Activated CD4-positive, alpha-beta T cell treated with anti-CD3 and anti-CD28 coated beads for 24 hours (primary cell): ENCODE measurements around the gene XIRP2.
"Not testable (repeated sequence)": the region's sequence is repeated elsewhere in the genome, so short reads cannot be mapped to it uniquely, and the experiment has no call there.

Experiments
- DNase-seq, 2 donors: peaks; one replicate each; pipeline ENCODE4 v3.0.0-alpha.2; 2020; ENCODE audit warnings: low read depth in 2 of 2

The XIRP2 gene

GRCh38 chr2:167196461-167197252, 308.4 kb downstream of the XIRP2 start:
- DNase-seq, result no peak

- DNase-seq, result no peak
Measured at GRCh38 chr2:167198009-167198408, 309.7 kb downstream of the XIRP2 start.

GRCh38 chr2:167198576-167198975, 310.3 kb downstream of the XIRP2 start:
- no peak for DNase-seq

- DNase-seq, result no peak
Measured at GRCh38 chr2:167200019-167200418, 311.7 kb downstream of the XIRP2 start.

- DNase-seq, result no peak
Measured at GRCh38 chr2:167209784-167210183, 321.5 kb downstream of the XIRP2 start.

- DNase-seq, result peak in 1 of 2 donors; percentile 2
Measured at GRCh38 chr2:167212014-167212648, 323.9 kb downstream of the XIRP2 start.

- DNase-seq, result no peak
Measured at GRCh38 chr2:167215595-167215994, 327.3 kb downstream of the XIRP2 start.

GRCh38 chr2:167237478-167237877, 349.2 kb downstream of the XIRP2 start:
- no peak for DNase-seq

GRCh38 chr2:167240671-167241070, 352.4 kb downstream of the XIRP2 start:
- no peak for DNase-seq

- DNase-seq, result no peak
Measured at GRCh38 chr2:167249197-167249596, 360.9 kb downstream of the XIRP2 start.

GRCh38 chr2:167253025-167253424, 364.7 kb downstream of the XIRP2 start:
- no peak for DNase-seq

- DNase-seq, result no peak
Measured at GRCh38 chr2:167254721-167255120, 366.4 kb downstream of the XIRP2 start.

GRCh38 chr2:167258712-167259111, 370.4 kb downstream of the XIRP2 start:
- no peak for DNase-seq

GRCh38 chr2:167264380-167264779, 376.1 kb downstream of the XIRP2 start:
- DNase-seq, result no peak

- DNase-seq, result no peak
Measured at GRCh38 chr2:167265004-167265403, 376.7 kb downstream of the XIRP2 start.

GRCh38 chr2:167265722-167266121, 377.4 kb downstream of the XIRP2 start:
- no peak for DNase-seq

GRCh38 chr2:167268245-167268644, 380.0 kb downstream of the XIRP2 start:
- DNase-seq, result not testable (repeated sequence)

- DNase-seq, result no peak
Measured at GRCh38 chr2:167271932-167272331, 383.7 kb downstream of the XIRP2 start.

- DNase-seq, result no peak
Measured at GRCh38 chr2:167275046-167275445, 386.8 kb downstream of the XIRP2 start.

- DNase-seq, result no peak
Measured at GRCh38 chr2:167279810-167280209, 391.5 kb downstream of the XIRP2 start.

- DNase-seq, result no peak
Measured at GRCh38 chr2:167287212-167287611, 398.9 kb downstream of the XIRP2 start.

GRCh38 chr2:167289651-167290410, 401.6 kb downstream of the XIRP2 start:
- DNase-seq, result no peak
